HG03196 (cell line): Measurements from ENCODE around the gene PDE10A.

ENCODE experiments used
- ATAC-seq: cut with Tn5 transposase; IDR thresholded peaks from one replicate; pipeline ENCODE4 v1.9.1; 2021; ENCODE audit not compliant: unreplicated experiment

PDE10A gene

DNA sequence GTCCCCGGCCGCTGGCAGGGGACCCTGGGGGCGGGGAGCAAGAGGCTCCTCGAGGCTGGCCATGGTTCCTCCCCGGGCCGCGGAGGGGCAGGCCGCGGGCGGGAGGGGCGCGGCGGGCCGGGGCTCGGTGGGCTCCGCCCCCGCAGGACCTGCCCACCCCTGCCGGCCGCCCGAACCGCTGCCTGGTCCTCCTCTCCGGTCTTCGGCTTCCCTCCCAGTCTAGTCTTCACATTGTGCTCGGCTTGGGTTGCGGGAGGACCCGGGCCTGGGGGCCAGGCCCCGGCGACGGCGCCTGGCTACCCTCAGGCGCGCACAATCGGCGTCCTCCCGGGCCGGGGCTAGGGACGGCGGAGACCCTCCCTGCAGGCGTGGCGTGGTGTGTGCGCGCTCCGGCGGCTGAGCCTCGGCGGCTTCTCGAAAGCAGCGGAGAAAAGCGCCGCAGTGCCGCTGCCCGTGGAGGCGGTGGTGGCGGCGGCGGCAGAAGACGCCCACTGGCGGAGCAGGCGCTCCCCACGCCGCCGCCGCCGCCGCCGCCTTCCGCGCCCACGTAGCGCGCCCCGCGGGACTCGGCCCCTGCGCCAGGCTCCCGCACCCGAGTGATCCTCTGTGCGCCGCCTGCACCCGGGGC is at the start of gene PDE10A:
Gene PDE10A, minus strand, starts transcription at position 493 of the 628 bp plus-strand sequence. Its CDS starts 430 bp downstream, at position 63.
- ATAC-seq = no peak

DNA sequence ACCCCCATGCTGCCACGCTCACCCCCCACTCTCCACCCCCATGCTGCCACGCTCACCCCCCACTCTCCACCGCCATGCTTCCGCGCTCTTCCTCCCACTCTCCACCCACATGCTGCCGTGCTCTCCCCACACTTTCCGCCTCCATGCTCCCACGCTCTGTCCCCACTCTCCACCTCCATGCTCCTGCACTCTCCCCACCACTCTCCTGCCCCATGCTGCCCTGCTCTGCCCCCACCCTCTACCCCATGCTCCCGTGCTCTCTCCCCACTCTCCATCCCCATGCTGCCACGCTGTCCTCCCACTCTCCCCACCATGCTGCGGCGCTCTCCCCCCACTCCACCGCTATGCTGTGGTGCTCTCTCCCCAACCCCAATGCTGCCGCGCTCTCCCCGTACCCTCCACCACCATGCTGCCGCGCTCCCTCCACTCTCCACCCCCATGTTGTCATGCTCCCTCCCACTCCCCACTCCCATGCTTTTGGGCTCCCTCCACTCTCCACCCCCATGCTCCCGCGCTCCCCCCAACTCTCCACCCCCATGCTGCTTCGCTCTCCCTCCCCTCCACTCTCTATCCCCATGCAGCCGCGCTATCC is 46.0 kb upstream of the PDE10A start:
- no peak for ATAC-seq

DNA sequence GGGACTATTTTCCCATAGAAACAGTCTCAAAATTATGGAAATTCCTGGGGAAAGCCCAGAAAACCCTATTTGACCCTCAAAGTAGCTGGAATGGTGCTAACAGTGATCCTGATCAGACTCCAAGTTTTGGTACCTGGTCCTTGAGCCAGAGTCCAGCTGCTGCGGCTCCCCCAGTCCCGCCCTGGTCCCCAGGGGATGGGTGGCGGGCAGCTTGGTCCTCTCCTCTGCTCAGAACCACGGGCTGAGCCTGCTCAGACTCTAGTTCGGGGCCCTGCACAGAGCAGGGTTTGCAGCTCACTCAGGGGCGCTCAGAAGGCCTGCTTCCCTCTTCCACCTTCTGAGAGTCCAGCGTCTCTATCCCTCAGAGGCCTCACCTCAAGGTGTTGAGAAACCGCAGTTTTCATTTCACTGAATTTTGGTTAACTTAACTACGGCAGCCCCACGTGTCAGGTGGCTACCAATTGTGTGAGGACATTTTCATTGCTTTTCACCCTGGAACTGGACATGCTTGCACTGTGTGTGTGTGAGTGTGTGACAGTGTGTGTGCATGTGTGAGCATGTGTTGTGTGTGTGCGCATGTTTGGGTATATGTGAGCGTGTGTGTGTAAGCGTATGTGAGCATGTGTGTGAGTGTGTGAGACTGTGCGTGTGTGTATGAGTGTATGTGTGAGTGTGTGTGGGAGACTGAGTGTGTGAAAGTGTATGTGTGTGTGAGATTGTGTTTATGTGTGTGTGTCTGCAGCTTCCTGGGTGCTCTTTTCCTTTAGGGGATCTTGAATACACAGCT is 44.2 kb upstream of the PDE10A start:
- ATAC-seq = no peak

DNA sequence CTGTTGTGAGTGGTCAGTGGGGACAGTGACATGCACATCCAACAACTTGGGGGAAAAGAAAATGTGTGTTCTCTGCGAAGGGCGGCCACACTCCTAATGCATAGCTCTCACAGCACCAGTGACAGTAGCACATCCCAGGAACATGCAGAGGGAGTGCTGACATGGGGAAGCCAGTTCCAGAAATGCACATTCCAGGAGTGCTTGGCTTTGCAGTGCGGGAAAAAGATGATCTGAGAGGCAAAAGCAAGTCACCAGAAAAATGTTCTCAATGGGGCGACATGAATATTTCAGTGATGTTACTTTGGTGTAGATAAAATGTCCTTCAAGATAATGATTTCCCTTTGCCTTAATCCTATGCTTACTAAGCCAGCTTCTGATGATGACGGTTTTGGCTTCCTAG is 42.9 kb upstream of the PDE10A start:
- no peak for ATAC-seq

- no peak for ATAC-seq
These were observed 41.2 kb upstream of the PDE10A start for GRCh38 chr6:165704045-165704748.

- no peak for ATAC-seq
These were observed 39.6 kb upstream of the PDE10A start for GRCh38 chr6:165702669-165703068.

DNA sequence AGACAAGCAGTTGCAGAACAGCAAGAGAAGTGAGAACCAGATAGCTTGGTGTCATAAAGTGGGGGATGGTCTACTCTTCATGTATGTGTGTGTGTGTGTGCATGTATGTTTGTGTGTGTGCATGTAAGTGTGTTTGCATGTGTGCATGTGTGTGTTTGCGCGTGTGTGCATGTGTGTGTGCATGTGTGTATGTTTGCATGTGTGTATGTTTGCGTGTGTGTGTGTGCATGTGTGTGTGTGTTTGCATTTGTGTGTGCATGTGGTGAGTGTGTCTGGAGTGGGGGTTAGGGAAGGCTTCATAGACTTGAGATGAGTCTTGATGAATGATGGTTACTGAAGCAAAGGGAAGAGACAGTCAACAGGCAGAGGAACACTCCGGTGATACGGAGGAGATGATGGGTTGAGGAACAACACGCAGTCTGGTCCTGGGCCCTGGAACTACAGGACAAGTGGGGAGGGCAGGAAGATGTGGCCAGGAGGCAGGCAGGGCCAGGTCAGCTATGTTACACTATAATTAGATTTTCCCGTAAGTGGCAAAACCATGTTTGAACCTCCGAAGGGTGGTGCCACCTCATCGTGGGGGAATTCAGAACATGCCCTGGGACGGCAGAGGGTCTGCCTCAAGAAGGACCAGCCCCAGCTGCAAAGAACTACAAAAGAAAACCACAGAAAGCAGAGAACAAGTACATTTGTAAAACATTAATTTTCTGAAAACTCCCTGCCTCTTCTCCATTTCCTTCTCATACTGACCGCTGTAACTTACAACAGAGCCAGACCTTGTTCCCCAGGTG is 38.7 kb upstream of the PDE10A start:
- peak; percentile 67 for ATAC-seq

DNA sequence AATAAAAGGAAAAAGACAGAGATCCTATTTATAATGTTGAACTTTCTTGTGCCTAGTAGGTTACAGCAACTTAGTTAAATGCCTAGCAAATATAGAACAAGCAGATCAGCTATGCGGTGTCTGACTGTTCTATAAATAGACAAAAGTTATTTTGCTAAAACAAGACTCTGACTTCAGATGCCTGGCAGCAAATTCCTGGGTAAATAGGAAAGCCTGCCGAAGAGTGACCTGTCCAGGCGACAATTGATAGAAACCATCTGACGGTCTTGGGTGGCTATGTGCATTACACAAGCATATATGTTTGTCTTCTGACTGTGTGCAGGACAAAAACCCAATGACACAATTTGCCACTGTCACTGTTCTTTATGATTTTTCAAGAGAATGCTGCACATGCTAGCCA is 38.0 kb upstream of the PDE10A start:
- no peak for ATAC-seq

DNA sequence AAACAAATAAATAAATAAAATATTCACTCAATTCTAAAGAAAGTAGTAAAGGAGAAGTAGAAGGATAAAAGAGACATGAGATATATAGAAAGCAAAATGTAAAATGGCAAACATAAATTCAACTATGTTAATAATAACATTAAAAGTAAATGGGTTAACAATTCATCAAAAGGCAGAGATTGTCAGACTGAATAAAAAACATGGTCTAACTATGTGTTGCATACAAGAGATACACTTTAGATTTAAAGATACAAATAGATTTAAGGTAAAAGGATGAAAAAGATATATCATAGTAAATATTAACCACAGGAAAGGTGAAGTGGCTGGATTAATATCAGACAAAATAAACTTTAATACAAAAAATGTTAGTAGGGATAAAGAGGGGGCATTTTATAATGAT is 35.8 kb upstream of the PDE10A start:
- ATAC-seq = no peak

DNA sequence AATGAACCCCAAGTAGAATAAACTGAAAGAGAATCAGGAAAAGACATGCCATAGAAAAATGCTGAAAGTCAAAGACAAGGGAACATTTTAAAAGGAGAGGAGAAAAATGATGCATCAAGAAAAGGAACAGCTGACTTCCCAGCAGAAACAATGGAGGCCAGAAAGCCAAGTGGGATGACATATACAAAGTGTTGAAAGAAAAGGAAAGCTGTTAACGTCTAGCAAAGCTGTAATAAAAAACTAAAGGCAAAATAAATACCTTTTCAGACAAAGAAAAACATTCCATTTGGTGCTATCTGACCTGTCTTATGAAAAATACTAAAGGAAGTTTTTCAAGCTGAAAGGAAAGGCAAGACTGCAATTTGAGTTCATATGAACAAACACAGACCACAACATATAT is 34.1 kb upstream of the PDE10A start:
- ATAC-seq = no peak

DNA sequence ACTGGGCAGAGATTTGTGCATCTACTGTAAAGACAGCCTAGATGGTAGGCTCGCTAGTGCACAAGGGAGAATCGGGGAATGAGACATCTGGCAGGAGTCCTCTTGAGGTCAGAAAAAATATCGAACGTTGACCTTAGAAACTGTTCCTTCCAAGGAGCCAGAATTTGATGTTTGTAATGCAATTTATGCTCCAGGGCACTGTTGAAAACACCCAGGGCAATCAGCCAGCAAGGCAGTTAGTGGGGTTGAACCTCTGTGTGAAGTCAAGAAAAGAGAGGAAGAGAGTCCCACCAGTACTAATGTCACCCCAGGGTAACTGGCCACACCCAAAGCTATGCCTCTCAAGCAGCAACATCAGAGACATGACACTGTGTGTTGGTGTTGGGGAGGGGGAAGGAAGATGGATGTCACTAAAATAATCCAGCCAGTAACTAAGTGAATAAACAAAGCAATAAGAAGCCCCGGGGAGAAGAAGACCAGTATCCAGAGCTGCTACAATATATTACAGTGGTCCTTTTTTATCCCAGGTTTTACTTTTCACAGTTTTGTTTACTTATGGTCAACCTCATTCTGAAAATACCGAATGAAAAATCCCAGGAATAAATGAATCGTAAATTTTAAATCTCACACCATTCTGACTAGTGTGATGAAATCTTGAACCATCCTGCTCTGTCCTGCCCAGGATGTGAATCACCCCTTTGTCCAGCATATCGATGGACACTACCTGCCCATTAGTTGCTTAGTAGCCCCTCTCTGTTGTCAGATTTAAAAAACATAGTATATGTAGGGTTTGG is 32.9 kb upstream of the PDE10A start:
- ATAC-seq = no peak

DNA sequence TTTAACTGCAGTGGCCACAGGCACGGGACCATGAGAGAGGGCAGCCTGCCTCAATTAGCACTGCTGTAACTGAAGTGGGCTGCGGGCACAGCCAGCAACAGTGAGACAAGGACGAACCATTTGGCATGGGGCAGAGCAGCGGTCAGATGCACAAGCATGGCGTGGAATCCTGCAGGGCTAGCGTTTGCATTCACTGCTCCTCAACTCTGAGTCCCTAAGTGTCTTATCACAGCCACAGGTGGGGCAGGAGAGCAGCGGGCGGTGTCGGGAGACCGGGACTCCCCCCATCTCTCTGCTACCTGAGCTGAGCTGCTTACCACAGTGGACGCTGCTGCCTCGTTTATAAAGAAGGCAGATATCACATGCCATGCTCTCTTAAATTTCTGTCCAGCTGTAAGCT is 31.3 kb upstream of the PDE10A start:
- no peak for ATAC-seq

- no peak for ATAC-seq
These were observed 29.1 kb upstream of the PDE10A start for GRCh38 chr6:165692106-165692653.

DNA sequence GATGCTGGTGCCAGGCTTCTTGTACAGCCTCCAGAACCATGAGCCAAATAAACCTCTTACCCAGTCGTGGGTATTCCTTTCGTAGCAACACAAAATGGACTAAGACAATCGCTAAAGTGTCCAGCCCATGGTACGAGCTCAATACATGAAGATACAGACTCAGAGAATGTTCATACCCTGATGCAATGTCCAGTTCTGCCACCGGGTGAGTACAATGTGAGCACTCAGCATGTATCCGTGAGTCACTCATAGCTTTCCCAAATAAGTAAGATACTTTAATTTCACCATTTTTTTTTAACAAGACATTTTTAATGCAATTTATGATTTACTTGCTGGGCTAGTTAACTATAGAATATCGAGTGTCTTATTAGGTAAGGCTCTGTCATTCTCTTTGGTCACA is 26.7 kb upstream of the PDE10A start:
- ATAC-seq = no peak

DNA sequence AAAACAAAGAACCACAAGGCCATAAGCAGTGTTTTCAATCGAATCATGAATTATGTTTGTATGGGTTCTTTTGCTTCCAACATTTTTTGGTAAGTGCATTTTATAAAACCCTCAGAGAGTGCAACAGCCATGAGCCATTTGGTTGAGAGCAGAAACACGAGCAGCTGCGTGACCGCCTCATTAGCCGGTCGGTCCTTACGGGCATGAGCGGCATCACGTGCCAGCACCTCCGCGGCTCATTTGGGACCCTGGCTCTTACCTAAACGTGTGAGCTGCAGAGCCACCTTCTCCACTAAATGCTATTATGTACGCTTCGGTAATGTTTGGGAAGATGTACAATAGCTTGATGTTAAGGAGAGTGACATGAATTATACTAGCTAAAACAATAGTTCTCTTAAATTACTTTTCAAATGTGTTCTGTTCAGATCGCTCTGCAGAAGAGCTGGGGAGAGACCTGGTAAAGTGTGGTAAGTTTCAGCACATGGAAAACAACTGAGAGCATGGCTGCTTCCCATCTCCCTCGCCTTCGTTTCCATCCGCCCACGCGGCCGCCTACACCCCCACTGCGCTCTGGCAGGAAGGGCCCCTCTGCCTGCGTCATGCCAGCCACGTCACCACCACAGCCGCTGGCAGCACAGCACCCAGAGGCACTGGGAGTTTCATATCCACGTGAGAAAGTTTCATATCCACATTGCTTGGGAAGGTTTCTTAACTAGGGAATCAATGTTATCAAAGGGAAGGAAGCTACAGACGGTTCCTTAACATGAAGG is 23.7 kb upstream of the PDE10A start:
- no peak for ATAC-seq

DNA sequence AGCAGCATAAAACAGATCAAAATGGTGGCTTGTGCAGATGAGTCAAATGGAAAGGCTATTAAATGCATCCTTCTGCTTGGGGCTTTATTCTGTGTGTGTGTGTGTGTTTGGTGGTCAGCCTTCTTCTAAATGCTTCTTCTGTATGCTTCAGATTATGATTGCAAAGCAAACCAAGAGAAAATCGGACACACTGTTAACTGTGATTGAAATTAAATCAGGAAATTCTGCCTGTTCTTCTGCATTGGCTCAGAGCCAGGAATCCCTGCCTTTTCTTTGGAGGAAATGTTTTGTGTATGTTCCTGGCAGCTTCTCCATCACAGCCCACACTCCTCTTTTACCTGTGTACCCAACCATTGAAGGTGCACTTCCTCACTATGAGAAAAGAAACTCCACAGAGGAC is 22.3 kb upstream of the PDE10A start:
- ATAC-seq = no peak

GRCh38 chr6:165684333-165684732 is 21.3 kb upstream of the PDE10A start:
- no peak for ATAC-seq

- ATAC-seq = no peak
These were observed 17.9 kb upstream of the PDE10A start for GRCh38 chr6:165680975-165681374.

DNA sequence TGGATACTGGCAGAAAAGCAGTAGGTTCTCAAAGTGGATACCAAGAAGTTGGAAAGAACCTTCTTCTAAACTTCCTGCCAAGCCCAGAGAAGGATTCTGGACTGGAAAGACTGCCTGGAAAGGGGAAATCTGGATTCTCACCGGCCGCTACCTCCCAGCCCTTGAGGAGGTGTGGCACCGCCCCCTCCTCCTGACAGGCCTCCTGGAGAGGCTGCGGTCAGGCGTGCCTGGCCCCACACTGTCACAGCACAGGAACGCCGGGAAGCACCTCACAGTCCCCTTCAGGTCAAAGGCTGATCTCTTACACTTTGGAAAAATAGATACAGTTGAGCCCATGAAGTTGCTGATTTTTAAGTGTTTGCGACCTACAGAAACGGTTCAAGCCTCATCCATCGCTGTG is 16.3 kb upstream of the PDE10A start:
- ATAC-seq = no peak
